Measurements from ENCODE around the gene SLC8A1. TPM values are rescaled to one million over a fixed set of nuclear protein-coding genes. Genes with fewer than 3 reads are reported as not detected.

Gene SLC8A1
- total and polyA plus RNA-seq, 10 of the 15 experiments (the other 5 are each of a cell fraction or from before 2014, with no cell fraction given) = under 0.01 to 1.2 (median 0.01) TPM; not detected in 3

DNA sequence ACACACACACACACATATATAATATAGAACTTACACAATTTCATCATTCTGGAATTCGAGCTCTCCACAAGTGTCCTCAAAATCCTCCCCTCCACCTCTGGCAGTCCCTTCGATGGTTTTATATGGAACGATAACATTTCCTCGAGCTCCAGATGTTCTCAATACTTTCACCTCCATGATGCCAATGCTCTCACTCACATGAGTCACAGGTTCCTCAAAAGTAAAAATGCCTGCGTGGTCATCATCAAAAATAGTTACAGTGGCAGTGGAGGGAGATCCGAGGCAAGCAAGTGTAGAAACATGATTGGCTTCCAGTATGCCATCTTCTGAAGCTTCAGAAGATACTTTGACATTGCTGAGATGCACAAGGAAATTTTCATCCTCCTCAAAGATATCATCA is 23.5 kb downstream of the SLC8A1 start (continued):
- TF ChIP-seq ZBTB11 (CRISPR knock-in tag; IDR thresholded peaks at IDR 0.05) = no peak
- no peak for TF ChIP-seq MTA3 (IDR thresholded peaks at IDR 0.05; ENCODE audit: borderline replicate concordance, low read length)
- no peak for TF ChIP-seq PAX8 (IDR thresholded peaks at IDR 0.05)

DNA sequence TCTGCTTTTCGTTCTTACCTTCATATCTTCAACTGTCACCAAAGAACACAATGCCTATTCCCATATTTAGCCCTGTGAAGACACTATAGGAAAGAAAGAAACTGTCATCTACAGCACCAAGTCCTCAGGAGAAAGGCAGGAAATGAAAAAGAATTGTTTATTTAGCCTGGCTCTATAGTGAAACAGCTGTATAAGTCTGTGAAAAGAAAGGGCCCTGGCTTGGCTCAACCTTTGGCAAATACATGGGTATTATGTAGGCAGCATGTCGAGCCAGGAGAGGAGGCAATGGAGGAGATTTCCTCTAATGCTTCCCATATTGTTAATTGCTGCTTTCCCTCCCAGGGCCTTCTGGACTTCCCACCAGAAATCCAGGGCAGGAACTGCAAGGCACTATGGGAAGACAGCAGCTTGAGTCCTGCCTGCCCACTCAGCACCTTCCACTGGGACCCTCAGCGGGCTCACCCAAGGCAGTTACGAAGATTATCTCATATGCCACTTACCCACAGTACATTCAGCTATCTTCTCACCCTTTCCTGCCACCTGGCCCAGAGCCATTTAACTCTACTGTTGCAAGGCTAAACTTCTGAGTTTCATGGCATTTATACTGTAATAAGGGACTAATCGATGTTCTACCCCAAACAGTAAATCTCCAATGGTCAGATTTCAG is 30.1 kb downstream of the SLC8A1 start:
- ChIA-PET RAD21 (ENCODE audit: unreplicated experiment) (no interaction called here), CTCF (no interaction called here), SMC1A (ENCODE audit: uncharacterized antibody, unreplicated experiment) (no interaction called here), POLR2A (no interaction called here)
- no peak overlapping the region for H3K4me2 ChIP-seq (ENCODE audit: control insufficient read depth, insufficient read depth)
- H3K9ac ChIP-seq (ENCODE audit: control insufficient read depth, insufficient read depth, low read length) = no peak overlapping the region
- ATAC-seq = no peak
- BruUV-seq (replicated peaks) = no TSS peak
- intact Hi-C loops (cut with micrococcal nuclease; ENCODE audit: unreplicated experiment) (no loop called here), in situ Hi-C loops (cut with MboI) (no loop called here)
- DNase-seq (ENCODE audit: low read depth, low spot score) = no peak
- H4K20me1 ChIP-seq (ENCODE audit: control insufficient read depth, insufficient read depth) = no peaks in the 10 kb centered on the region
- no peaks in the 10 kb centered on the region for H3K79me2 ChIP-seq (ENCODE audit: control insufficient read depth, insufficient read depth, low read length)
- H3K27me3 ChIP-seq (replicated peaks in 1 of 2; ENCODE audit: control insufficient read depth in 2 of 2, insufficient read depth in 2 of 2, low read length in 1 of 2) = no peaks in the 10 kb centered on the region; a peak in 1 of 4 replicates
- FAIRE-seq = no peak
- no peak overlapping the region for H3K4me3 ChIP-seq
- H3K27ac ChIP-seq (ENCODE audit: control insufficient read depth, insufficient read depth) = no peak overlapping the region
- no peak for TF ChIP-seq TCF12 (IDR thresholded peaks at IDR 0.05; ENCODE audit: low read depth, low read length)
- TF ChIP-seq RBBP5 (conservative IDR thresholded peaks at IDR 0.05) = no peak
- no peak for TF ChIP-seq HDGF (IDR thresholded peaks at IDR 0.05)
- no peak for TF ChIP-seq ZNF384 (IDR thresholded peaks at IDR 0.05; ENCODE audit: borderline replicate concordance, low read depth, low read length)
- no peak for TF ChIP-seq ETV6 (conservative IDR thresholded peaks at IDR 0.05 in 1 of 2, IDR thresholded peaks at IDR 0.05 in 1 of 2; ENCODE audit: borderline replicate concordance in 1 of 2, low read depth in 1 of 2)
- TF ChIP-seq POLR2AphosphoS2 (IDR thresholded peaks at IDR 0.05; ENCODE audit: low read depth, low read length) = no peak
- no peak overlapping the region for H2AFZ ChIP-seq (ENCODE audit: control insufficient read depth, low read depth, low read length)
- H3K4me1 ChIP-seq (ENCODE audit: control insufficient read depth, insufficient read depth, low read length) = no peaks in the 10 kb centered on the region
- H3K36me3 ChIP-seq (ENCODE audit: control insufficient read depth in 2 of 2, insufficient read depth in 2 of 2, low read length in 1 of 2) = no peaks in the 10 kb centered on the region
- 6% methylated on average over 5 of the region's 5 CpGs for WGBS (ENCODE audit: insufficient coverage, insufficient replicate concordance, low lambda C conversion rate, missing lambda C conversion rate)
- H3K9me3 ChIP-seq (replicated peaks; ENCODE audit: control insufficient read depth, insufficient read depth, low read length) = no peaks in the 10 kb centered on the region

Measured in GM12878 (cell line).